Measurements from ENCODE around the gene GRIP1. TPM values are rescaled to one million over a fixed set of nuclear protein-coding genes. Genes with fewer than 3 reads are reported as not detected.

GRIP1 gene
- total RNA-seq, 1 experiment from 2014 or later, result under 0.01 TPM

GRCh38 chr12:66644151-66644550, 34.7 kb downstream of the GRIP1 start:
- DNase-seq (ENCODE audit: low read depth), result no peak

GRCh38 chr12:66640691-66641460, 38.0 kb downstream of the GRIP1 start:
- DNase-seq (ENCODE audit: low read depth), result no peak

- no peak for DNase-seq (ENCODE audit: low read depth)
Observed at GRCh38 chr12:66638666-66639065, 40.2 kb downstream of the GRIP1 start.

GRCh38 chr12:66637699-66638301, 41.1 kb downstream of the GRIP1 start:
- no peak for DNase-seq (ENCODE audit: low read depth)

GRCh38 chr12:66636771-66637170, 42.1 kb downstream of the GRIP1 start:
- DNase-seq (ENCODE audit: low read depth), result no peak

- DNase-seq (ENCODE audit: low read depth), result no peak
Observed at GRCh38 chr12:66633676-66634075, 45.2 kb downstream of the GRIP1 start.

GRCh38 chr12:66629138-66629870, 49.6 kb downstream of the GRIP1 start:
- DNase-seq (ENCODE audit: low read depth), result no peak

GRCh38 chr12:66627988-66628317, 50.9 kb downstream of the GRIP1 start:
- no peak for DNase-seq (ENCODE audit: low read depth)

GRCh38 chr12:66627270-66627987, 51.4 kb downstream of the GRIP1 start:
- DNase-seq (ENCODE audit: low read depth), result no peak

- no peak for DNase-seq (ENCODE audit: low read depth)
Observed at GRCh38 chr12:66624806-66625205, 54.1 kb downstream of the GRIP1 start.

GRCh38 chr12:66623455-66623854, 55.4 kb downstream of the GRIP1 start:
- DNase-seq (ENCODE audit: low read depth), result no peak

- DNase-seq (ENCODE audit: low read depth), result no peak
Observed at GRCh38 chr12:66620688-66621087, 58.2 kb downstream of the GRIP1 start.

- no peak for DNase-seq (ENCODE audit: low read depth)
Observed at GRCh38 chr12:66620026-66620425, 58.9 kb downstream of the GRIP1 start.

GRCh38 chr12:66617991-66618390, 60.9 kb downstream of the GRIP1 start:
- no peak for DNase-seq (ENCODE audit: low read depth)

GRCh38 chr12:66612090-66612775, 66.6 kb downstream of the GRIP1 start:
- DNase-seq (ENCODE audit: low read depth), result no peak

GRCh38 chr12:66607147-66607546, 71.7 kb downstream of the GRIP1 start:
- DNase-seq (ENCODE audit: low read depth), result no peak

GRCh38 chr12:66605293-66605692, 73.6 kb downstream of the GRIP1 start:
- DNase-seq (ENCODE audit: low read depth), result no peak

GRCh38 chr12:66603981-66604479, 74.8 kb downstream of the GRIP1 start:
- no peak for DNase-seq (ENCODE audit: low read depth)

GRCh38 chr12:66603461-66603860, 75.4 kb downstream of the GRIP1 start:
- DNase-seq (ENCODE audit: low read depth), result no peak

GRCh38 chr12:66602483-66603143, 76.3 kb downstream of the GRIP1 start:
- no peak for DNase-seq (ENCODE audit: low read depth)

GRCh38 chr12:66600903-66601302, 78.0 kb downstream of the GRIP1 start:
- no peak for DNase-seq (ENCODE audit: low read depth)
